ENCODE measurements around the gene CYP1B1.

The CYP1B1 gene

DNA sequence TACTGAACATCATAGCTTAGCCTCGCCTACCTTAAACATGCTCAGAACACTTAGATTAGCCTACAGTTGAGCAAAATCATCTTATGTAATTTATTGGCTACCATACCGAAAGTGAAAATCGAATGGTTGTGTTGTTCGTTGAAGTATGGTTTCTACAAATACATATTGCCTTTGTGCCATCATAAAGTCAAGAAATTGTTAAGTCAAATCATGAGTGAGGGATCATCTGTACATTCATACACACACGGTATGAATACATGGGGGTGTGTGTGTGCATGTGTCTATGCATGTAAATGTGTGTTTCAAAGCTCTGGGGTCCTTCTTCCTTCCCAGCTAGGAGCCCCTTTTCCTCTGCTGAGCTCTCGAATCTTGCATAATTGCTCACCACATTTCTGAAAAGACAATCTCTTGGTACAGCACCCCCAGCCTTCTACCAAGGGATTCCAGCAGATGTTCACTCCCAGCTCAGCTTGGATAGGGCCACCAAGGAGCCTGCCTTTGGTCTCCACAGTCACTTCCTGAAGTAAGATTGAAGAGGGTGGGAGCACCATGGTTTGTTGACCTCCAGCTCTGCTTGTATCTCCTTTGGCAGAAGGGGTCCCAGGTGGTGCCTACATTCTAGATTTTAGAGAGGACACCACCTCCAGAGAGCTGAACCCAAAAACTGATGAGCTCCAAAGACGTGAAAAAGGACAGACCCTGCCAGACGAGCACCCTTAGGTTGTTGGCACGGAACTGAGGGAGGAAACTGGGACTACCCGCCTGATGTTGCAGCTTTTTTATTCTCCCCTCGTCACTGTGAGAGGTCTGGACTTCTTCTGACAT lies 33.2 kb upstream of the CYP1B1 start:
- TF ChIP-seq, protein P1, sequence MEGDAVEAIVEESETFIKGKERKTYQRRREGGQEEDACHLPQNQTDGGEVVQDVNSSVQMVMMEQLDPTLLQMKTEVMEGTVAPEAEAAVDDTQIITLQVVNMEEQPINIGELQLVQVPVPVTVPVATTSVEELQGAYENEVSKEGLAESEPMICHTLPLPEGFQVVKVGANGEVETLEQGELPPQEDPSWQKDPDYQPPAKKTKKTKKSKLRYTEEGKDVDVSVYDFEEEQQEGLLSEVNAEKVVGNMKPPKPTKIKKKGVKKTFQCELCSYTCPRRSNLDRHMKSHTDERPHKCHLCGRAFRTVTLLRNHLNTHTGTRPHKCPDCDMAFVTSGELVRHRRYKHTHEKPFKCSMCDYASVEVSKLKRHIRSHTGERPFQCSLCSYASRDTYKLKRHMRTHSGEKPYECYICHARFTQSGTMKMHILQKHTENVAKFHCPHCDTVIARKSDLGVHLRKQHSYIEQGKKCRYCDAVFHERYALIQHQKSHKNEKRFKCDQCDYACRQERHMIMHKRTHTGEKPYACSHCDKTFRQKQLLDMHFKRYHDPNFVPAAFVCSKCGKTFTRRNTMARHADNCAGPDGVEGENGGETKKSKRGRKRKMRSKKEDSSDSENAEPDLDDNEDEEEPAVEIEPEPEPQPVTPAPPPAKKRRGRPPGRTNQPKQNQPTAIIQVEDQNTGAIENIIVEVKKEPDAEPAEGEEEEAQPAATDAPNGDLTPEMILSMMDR (conservative IDR thresholded peaks at IDR 0.05; ENCODE audit: control insufficient read depth, insufficient read depth, low read depth, low read length), result no peak
- H3K4me3 ChIP-seq (ENCODE audit: control insufficient read depth, low read depth, low read length), result no peak overlapping the region
- DNase-seq (ENCODE audit: low read depth), result no peak

- no peak for DNase-seq (ENCODE audit: low read depth)
- TF ChIP-seq, protein P1 (conservative IDR thresholded peaks at IDR 0.05; ENCODE audit: control insufficient read depth, insufficient read depth, low read depth, low read length), result no peak
- no peak overlapping the region for H3K4me3 ChIP-seq (ENCODE audit: control insufficient read depth, low read depth, low read length)
Observed at GRCh38 chr2:38107738-38108410, 31.9 kb upstream of the CYP1B1 start.

DNA sequence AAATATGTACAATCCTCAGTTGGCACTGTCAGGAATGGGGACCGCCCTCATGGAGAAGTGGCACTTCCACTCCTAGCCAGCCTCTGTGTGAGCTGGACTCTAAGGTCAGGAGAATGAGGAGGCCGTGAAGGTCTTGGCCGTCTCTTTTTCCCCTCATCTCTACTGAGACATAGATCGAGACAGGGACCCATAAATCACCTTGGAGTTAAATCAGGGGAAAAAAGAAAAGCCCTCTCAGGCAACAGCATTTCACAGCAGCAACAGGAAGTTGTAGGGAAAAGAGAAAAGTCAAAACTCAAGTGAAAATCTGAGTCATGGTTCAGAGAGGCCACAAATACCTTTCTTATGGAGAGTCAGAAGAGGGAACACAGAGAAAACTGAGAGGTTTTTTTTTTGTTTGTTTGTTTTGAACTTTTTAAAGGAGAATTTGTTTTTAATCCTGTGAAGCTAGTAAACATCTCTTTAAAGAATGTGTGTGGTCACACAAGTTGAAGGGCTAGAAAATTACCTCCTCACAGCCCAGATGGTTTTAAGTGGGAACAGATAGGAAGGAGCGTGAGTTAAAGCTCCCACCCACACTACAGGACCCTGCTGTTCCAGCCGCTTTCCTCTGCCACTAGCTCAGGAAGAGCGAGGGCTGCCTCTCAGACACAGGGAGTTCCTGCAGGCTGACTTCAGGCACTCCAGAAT lies 30.6 kb upstream of the CYP1B1 start:
- peak; percentile 84 for DNase-seq (ENCODE audit: low read depth)
- no peak overlapping the region for H3K4me3 ChIP-seq (ENCODE audit: control insufficient read depth, low read depth, low read length)
- TF ChIP-seq, protein P1 (conservative IDR thresholded peaks at IDR 0.05; ENCODE audit: control insufficient read depth, insufficient read depth, low read depth, low read length), result no peak

DNA sequence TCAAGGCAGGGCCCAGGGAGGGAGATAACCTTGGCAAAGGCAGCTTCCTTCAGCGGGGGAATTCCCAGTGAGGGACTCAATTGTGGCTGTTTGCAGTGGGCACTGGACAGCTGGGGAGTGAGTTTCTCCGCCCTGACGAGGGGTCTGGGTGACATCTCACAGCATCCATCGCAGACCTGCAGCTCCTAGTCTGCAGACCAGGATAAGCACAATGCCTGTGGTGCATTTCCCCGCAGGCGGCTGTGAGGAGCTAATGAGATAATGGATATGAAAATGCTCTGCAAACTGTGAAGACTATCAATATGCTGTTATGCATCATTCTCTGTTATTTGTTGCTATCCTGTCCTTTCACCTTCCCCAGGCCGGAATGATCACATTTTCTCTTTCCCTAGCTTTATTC lies 30.0 kb upstream of the CYP1B1 start:
- H3K4me3 ChIP-seq (ENCODE audit: control insufficient read depth, low read depth, low read length), result no peak overlapping the region
- no peak for DNase-seq (ENCODE audit: low read depth)
- TF ChIP-seq, protein P1 (conservative IDR thresholded peaks at IDR 0.05; ENCODE audit: control insufficient read depth, insufficient read depth, low read depth, low read length), result no peak

DNA sequence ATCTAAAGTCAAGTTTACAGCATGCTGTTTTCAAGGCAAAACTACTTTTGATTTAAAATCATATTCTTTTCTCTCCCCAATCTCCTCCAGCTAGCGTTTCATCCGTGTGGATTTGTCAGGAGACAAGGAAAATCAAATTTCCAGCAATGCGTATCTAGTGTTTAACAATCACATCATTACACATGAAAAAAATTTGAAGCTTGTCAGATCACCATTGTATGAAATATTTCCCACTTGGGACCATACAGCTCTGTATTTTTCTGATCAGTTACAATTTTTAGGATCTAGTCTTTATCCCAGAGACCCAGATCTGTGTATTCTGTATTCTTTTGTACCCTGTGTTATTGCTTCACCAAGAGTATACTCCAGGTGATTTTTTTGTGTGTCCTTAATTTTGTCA lies 28.6 kb upstream of the CYP1B1 start:
- TF ChIP-seq, protein P1 (conservative IDR thresholded peaks at IDR 0.05; ENCODE audit: control insufficient read depth, insufficient read depth, low read depth, low read length), result no peak
- H3K4me3 ChIP-seq (ENCODE audit: control insufficient read depth, low read depth, low read length), result no peak overlapping the region
- no peak for DNase-seq (ENCODE audit: low read depth)

GRCh38 chr2:38100328-38100727 lies 24.4 kb upstream of the CYP1B1 start:
- no peak for DNase-seq (ENCODE audit: low read depth)
- TF ChIP-seq, protein P1 (conservative IDR thresholded peaks at IDR 0.05; ENCODE audit: control insufficient read depth, insufficient read depth, low read depth, low read length), result no peak
- H3K4me3 ChIP-seq (ENCODE audit: control insufficient read depth, low read depth, low read length), result no peak overlapping the region

All from fibroblast of mammary gland (primary cell).